Measurements from ENCODE around the gene TEDC1.
A peak's percentile ranks its signal among the peaks of the same experiment; 100 is the strongest.

Gene TEDC1

DNA sequence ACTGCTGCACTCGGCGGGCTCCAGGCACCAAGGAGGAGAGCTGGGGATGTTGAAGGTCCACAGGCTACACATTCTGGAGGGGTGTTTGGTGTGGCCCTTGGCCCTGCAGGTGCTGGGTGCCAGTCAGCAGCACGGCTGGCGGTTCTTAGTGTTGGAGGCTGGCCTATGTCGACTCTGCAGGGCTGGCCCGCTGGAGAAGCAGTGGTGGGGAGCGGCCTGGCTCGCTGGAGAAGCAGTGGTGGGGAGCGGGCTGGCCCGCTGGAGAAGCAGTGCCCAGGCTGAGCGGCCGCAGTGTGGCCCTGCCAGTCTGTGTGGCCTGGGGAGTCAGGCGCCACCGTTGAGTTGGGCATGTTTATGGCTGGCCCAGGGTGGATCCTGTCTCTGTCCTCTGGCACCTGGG, 44.1 kb upstream of the TEDC1 start:
- no peak for DNase-seq (ENCODE audit: low read depth)
- H3K4me3 ChIP-seq (ENCODE audit: low read depth, low read length) = no peak overlapping the region
- TF ChIP-seq, protein P1, sequence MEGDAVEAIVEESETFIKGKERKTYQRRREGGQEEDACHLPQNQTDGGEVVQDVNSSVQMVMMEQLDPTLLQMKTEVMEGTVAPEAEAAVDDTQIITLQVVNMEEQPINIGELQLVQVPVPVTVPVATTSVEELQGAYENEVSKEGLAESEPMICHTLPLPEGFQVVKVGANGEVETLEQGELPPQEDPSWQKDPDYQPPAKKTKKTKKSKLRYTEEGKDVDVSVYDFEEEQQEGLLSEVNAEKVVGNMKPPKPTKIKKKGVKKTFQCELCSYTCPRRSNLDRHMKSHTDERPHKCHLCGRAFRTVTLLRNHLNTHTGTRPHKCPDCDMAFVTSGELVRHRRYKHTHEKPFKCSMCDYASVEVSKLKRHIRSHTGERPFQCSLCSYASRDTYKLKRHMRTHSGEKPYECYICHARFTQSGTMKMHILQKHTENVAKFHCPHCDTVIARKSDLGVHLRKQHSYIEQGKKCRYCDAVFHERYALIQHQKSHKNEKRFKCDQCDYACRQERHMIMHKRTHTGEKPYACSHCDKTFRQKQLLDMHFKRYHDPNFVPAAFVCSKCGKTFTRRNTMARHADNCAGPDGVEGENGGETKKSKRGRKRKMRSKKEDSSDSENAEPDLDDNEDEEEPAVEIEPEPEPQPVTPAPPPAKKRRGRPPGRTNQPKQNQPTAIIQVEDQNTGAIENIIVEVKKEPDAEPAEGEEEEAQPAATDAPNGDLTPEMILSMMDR (IDR thresholded peaks at IDR 0.05; ENCODE audit: low read depth, low read length, missing control alignments) = no peak
- in situ Hi-C loops (cut with HindIII; ENCODE audit: low sequenced_read_pairs) = no loop called here

DNA sequence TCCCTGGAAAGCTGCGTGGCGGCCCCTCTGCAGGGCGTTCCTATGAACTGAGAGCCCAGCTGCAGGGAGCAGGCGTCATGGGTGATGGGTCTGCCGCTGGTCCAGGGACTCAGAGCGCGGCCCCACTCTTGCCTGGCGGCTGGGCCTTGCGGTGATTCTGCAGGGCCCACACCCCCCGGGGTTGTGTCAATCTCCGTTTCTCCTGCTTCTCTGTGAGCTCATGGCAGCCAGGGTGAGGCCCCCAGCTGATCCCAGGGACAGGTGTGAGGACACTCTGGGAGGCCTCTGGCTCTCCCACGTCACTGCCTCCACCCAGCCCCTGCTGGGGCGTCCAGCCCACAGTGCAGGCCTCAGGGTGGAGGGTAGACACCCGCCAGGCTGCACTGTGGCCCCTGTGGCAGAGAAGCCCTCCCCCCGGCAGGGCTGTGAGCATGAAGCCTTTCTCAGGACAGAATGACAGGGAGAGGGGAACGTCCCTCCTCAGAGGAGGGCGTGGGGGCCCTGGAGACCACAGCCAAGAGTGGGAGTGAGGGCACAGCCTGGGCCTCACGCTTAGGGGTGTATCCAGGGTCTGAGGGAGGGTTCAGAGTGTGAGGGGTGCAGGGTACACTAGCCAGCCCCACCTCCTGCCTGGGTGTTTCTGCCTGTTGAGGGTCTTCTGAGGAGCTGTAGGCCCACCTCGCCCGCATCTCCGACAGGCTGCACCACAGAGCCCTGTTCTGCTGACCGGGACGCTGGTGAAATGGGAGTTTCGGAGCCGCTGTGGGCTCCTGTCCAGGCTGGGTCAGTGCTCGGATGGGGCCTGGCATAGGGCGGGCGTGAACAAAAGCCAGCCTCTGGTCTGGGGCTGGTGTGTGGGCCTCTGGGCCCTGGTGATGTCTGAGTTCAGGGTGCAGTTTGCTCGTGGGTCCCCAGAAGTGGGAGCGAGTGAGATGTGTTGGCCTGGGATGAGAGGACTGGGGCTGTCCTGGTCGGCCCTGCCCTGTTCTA, 43.1 kb upstream of the TEDC1 start:
- no peak overlapping the region for H3K4me3 ChIP-seq (ENCODE audit: low read depth, low read length)
- no peak for DNase-seq (ENCODE audit: low read depth)
- TF ChIP-seq, protein P1 (IDR thresholded peaks at IDR 0.05; ENCODE audit: low read depth, low read length, missing control alignments) = no peak
- in situ Hi-C loops (cut with HindIII; ENCODE audit: low sequenced_read_pairs) = no loop called here

DNA sequence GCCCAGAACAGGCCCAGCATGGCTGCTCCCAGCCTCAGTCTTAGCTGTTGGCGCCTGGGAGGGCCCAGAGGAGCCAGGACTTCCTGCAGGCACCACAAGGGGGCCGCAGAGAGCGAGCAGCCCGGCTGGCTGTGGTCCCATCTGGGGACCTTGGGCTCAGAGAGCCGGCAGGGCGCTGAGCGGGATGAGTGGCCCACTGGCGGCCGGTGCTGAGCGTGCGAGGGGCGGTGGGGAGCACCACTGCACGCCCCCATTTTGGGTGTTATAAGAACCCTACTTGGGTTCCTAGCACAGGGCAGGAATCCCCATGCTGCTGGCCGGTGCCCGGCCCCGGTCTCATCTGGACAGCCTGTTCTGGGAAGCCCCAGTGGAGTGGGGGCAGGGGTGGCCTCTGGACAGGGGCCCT, 42.3 kb upstream of the TEDC1 start:
- in situ Hi-C loops (cut with HindIII; ENCODE audit: low sequenced_read_pairs) = no loop called here
- no peak for DNase-seq (ENCODE audit: low read depth)
- no peak overlapping the region for H3K4me3 ChIP-seq (ENCODE audit: low read depth, low read length)
- TF ChIP-seq, protein P1 (IDR thresholded peaks at IDR 0.05; ENCODE audit: low read depth, low read length, missing control alignments) = peak; percentile 90

DNA sequence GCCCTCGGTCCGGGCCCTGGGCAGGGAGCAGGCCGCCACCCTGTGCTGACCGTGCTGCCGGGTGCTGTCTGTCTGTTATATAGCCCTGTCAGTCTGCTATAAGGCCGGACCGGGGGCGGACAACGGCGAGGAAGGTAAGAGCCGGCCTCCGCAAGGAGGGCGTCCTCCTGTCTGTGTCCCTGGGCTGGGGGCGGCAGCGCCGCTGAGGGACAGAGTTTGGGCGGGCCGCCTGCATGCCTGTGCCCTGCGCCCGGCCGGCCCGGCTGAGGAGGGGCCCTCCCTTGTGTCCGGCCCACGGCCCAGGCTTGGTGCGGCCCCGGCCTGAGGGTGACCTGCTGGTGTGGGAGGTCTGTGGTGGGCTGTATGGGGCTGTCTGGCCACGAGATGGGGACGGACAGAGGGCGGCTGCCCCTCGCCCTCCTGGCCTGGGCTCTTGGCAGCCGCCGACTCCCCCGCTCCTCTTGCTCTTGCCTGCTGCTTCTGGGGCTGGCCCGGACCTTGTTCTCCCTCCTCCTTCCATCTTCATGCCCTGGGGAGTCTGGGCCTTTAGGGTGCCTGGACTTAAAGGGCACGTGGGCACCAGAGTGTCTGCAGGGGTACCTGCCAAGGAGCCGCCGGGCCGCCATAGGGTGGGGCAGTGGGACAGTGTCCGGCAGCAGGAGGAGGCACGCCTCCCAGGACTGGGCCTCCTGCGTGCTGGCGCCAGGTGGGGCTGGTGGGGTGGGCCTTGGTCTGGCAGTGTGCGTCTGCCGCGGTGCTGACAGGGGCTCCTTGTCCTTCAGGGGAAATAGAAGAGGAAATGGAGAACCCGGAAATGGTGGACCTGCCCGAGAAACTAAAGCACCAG, 41.5 kb upstream of the TEDC1 start:
- TF ChIP-seq, protein P1 (IDR thresholded peaks at IDR 0.05; ENCODE audit: low read depth, low read length, missing control alignments) = no peak

DNA sequence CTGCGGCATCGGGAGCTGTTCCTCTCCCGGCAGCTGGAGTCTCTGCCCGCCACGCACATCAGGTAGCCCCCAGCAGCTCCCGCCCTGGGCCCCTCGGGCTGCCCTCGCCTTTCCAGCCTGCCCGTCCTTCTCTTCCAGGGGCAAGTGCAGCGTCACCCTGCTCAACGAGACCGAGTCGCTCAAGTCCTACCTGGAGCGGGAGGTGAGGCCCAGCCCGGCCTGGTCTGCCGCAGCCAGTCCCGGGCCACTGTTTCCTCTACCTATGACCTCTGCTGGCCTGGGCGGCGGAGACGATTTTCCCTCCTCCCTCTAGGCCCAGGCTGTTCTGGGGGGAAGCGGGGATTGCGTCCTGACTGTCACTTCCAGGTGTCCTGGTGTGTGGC, 40.9 kb upstream of the TEDC1 start:
- in situ Hi-C loops (cut with HindIII; ENCODE audit: low sequenced_read_pairs) = no loop called here
- TF ChIP-seq, protein P1 (IDR thresholded peaks at IDR 0.05; ENCODE audit: low read depth, low read length, missing control alignments) = no peak
- no peak overlapping the region for H3K4me3 ChIP-seq (ENCODE audit: low read depth, low read length)
- DNase-seq (ENCODE audit: low read depth) = no peak

More for the DNA sequence above, 41.5 kb upstream of the TEDC1 start:
- in situ Hi-C loops (cut with HindIII; ENCODE audit: low sequenced_read_pairs) = no loop called here
- DNase-seq (ENCODE audit: low read depth) = no peak
- H3K4me3 ChIP-seq (ENCODE audit: low read depth, low read length) = no peak overlapping the region

DNA sequence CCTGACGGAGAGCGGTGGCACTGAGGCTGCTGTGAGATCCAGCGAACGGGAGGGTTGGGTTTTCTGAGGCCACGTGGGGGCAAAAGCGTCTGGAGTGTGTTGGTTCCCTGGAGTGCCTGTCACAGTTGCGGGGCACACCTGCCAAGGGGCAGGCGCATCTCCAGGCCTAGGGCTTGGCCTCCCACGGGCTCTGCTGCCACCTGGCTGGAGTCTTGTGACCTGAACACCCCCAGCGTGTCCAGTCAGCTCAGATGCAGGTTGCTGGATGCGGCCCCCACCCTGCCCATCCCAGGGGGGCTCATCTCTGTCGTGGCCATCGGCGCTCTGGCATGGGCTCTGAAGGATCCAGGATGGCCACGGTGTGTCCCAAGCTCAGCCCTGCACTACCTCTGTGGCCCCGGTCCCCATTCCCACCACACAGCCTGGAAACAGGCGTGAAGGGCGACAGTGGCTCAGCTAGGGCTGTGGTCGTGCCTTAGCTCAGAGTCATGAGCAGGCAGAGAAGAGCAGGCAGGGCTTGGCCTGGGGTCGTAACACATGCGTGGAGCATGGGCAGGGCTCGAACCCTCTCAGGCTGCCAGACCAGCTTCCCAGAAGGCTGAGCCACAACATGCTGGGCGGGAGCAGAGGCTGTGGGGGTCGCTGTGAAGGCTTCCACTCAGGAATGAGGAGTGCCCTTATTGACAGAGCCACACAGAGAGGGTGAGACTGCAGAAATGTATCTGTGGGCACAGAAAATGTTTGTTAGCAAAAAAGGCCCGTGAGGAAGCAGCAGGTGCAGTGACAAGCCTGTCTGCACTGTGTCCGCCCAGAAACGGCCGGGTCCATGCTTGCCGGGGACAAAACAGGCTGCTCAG, 40.0 kb upstream of the TEDC1 start:
- no peak overlapping the region for H3K4me3 ChIP-seq (ENCODE audit: low read depth, low read length)
- in situ Hi-C loops (cut with HindIII; ENCODE audit: low sequenced_read_pairs) = no loop called here
- TF ChIP-seq, protein P1 (IDR thresholded peaks at IDR 0.05; ENCODE audit: low read depth, low read length, missing control alignments) = no peak
- no peak for DNase-seq (ENCODE audit: low read depth)

All from astrocyte of the cerebellum (primary cell).